A549 (cell line): ENCODE data around the gene HOATZ.

Experiments used
- CHD4 ChIP-seq: fragments of 200-600 bp; sonication (generic); IDR thresholded peaks from 2 replicates; pipeline ENCODE4 v1.6.1; 2016; ENCODE audit warnings: antibody characterized with exemption, mild to moderate bottlenecking, borderline replicate concordance
- EP300 ChIP-seq, 2 experiments: fragments of >200 bp; sonication (Bioruptor Twin); formaldehyde crosslinking; IDR thresholded peaks; 2 replicates in 1 of 2; 3 replicates in 1 of 2; pipeline ENCODE4 v1.6.1; 2016 to 2017
- HDAC2 ChIP-seq: fragments of 200-600 bp; sonication (generic); IDR thresholded peaks from 2 replicates; pipeline ENCODE4 v1.6.1; 2016
- HOXB13 ChIP-seq: fragments of 250-450 bp; sonication (Bioruptor Pico); IDR thresholded peaks from 2 replicates; pipeline ENCODE4 v1.5.0; 2020; ENCODE audit warnings: low read depth, mild to moderate bottlenecking, moderate library complexity
- KDM5A ChIP-seq: fragments of 200-600 bp; sonication (generic); IDR thresholded peaks from 2 replicates; pipeline ENCODE4 v1.6.1; 2016; ENCODE audit warnings: antibody characterized with exemption, mild to moderate bottlenecking
- MYC ChIP-seq: IDR thresholded peaks from 2 replicates; pipeline ENCODE4 v1.6.1; 2012; ENCODE audit warnings: mild to moderate bottlenecking, inconsistent platforms, low read length, improper control_type of control experiment, borderline replicate concordance
- PHF8 ChIP-seq: fragments of 200-600 bp; sonication (generic); IDR thresholded peaks from 2 replicates; pipeline ENCODE4 v1.6.1; 2016; ENCODE audit warnings: low read depth, mild to moderate bottlenecking, antibody characterized with exemption, moderate library complexity, borderline replicate concordance
- POLR2A ChIP-seq: IDR thresholded peaks from 2 replicates; pipeline ENCODE4 v1.6.1; 2012; ENCODE audit warnings: mild to moderate bottlenecking, low read length
- RFX5 ChIP-seq: fragments of 450-650 bp; IDR thresholded peaks from 2 replicates; pipeline ENCODE4 v1.7.1; 2014; ENCODE audit warnings: antibody characterized with exemption, mild to moderate bottlenecking, moderate library complexity
- SMC3 ChIP-seq: fragments of >200 bp; sonication (Bioruptor Twin); formaldehyde crosslinking; IDR thresholded peaks from 3 replicates; pipeline ENCODE4 v1.6.1; 2018; ENCODE audit warnings: inconsistent platforms
- TF ChIP-seq, protein P1 (sequence below): fragments of >200 bp; sonication (Bioruptor Twin); formaldehyde crosslinking; IDR thresholded peaks from 3 replicates; pipeline ENCODE4 v1.5.1; 2016
- TF ChIP-seq, protein P2 (sequence below): fragments of 250-450 bp; sonication (Bioruptor Pico); IDR thresholded peaks from 2 replicates; pipeline ENCODE4 v1.5.0; 2021; ENCODE audit warnings: mild to moderate bottlenecking, moderate library complexity, borderline replicate concordance

GRCh38 chr11:111465400-111465799 lies 49.2 kb upstream of the HOATZ start:
- no peak for TF ChIP-seq POLR2A
- TF ChIP-seq KDM5A, result no peak
- TF ChIP-seq, protein P1, sequence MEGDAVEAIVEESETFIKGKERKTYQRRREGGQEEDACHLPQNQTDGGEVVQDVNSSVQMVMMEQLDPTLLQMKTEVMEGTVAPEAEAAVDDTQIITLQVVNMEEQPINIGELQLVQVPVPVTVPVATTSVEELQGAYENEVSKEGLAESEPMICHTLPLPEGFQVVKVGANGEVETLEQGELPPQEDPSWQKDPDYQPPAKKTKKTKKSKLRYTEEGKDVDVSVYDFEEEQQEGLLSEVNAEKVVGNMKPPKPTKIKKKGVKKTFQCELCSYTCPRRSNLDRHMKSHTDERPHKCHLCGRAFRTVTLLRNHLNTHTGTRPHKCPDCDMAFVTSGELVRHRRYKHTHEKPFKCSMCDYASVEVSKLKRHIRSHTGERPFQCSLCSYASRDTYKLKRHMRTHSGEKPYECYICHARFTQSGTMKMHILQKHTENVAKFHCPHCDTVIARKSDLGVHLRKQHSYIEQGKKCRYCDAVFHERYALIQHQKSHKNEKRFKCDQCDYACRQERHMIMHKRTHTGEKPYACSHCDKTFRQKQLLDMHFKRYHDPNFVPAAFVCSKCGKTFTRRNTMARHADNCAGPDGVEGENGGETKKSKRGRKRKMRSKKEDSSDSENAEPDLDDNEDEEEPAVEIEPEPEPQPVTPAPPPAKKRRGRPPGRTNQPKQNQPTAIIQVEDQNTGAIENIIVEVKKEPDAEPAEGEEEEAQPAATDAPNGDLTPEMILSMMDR, result no peak
- no peak for TF ChIP-seq HDAC2
- TF ChIP-seq RFX5, result no peak
- TF ChIP-seq HOXB13 (CRISPR knock-in tag), result no peak
- TF ChIP-seq MYC, result no peak
- TF ChIP-seq EP300 (IDR thresholded peaks at IDR 0.05), result no peak
- TF ChIP-seq CHD4, result no peak
- no peak for TF ChIP-seq SMC3
- TF ChIP-seq, protein P2, sequence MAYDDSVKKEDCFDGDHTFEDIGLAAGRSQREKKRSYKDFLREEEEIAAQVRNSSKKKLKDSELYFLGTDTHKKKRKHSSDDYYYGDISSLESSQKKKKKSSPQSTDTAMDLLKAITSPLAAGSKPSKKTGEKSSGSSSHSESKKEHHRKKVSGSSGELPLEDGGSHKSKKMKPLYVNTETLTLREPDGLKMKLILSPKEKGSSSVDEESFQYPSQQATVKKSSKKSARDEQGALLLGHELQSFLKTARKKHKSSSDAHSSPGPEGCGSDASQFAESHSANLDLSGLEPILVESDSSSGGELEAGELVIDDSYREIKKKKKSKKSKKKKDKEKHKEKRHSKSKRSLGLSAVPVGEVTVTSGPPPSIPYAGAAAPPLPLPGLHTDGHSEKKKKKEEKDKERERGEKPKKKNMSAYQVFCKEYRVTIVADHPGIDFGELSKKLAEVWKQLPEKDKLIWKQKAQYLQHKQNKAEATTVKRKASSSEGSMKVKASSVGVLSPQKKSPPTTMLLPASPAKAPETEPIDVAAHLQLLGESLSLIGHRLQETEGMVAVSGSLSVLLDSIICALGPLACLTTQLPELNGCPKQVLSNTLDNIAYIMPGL (CRISPR knock-in tag), result no peak
- no peak for TF ChIP-seq PHF8
